Measurements from ENCODE around the gene ADCYAP1.

The ADCYAP1 gene

GRCh38 chr18:910247-910646 lies 5.6 kb downstream of the ADCYAP1 start:
- DNase-seq (ENCODE audit: low spot score), result no peak

GRCh38 chr18:911025-911424 lies 6.4 kb downstream of the ADCYAP1 start:
- no peak for DNase-seq (ENCODE audit: low spot score)

- no peak for DNase-seq (ENCODE audit: low spot score)
These were observed 6.8 kb downstream of the ADCYAP1 start for GRCh38 chr18:911486-911885.

GRCh38 chr18:916562-916961 lies 11.9 kb downstream of the ADCYAP1 start:
- no peak for DNase-seq (ENCODE audit: low spot score)

- no peak for DNase-seq (ENCODE audit: low spot score)
These were observed 14.4 kb downstream of the ADCYAP1 start for GRCh38 chr18:919078-919477.

GRCh38 chr18:923144-923866 lies 18.6 kb downstream of the ADCYAP1 start:
- no peak for DNase-seq (ENCODE audit: low spot score)

GRCh38 chr18:924987-925386 lies 20.3 kb downstream of the ADCYAP1 start:
- DNase-seq (ENCODE audit: low spot score), result no peak

GRCh38 chr18:926946-927345 lies 22.3 kb downstream of the ADCYAP1 start:
- DNase-seq (ENCODE audit: low spot score), result no peak

GRCh38 chr18:933082-933481 lies 28.4 kb downstream of the ADCYAP1 start:
- no peak for DNase-seq (ENCODE audit: low spot score)

GRCh38 chr18:934518-935133 lies 30.0 kb downstream of the ADCYAP1 start:
- no peak for DNase-seq (ENCODE audit: low spot score)

GRCh38 chr18:936941-937340 lies 32.3 kb downstream of the ADCYAP1 start:
- no peak for DNase-seq (ENCODE audit: low spot score)

- DNase-seq (ENCODE audit: low spot score), result no peak
These were observed 34.5 kb downstream of the ADCYAP1 start for GRCh38 chr18:939166-939565.

GRCh38 chr18:939958-940357 lies 35.3 kb downstream of the ADCYAP1 start:
- no peak for DNase-seq (ENCODE audit: low spot score)

GRCh38 chr18:941331-941730 lies 36.7 kb downstream of the ADCYAP1 start:
- DNase-seq (ENCODE audit: low spot score), result no peak

GRCh38 chr18:944440-944839 lies 39.8 kb downstream of the ADCYAP1 start:
- DNase-seq (ENCODE audit: low spot score), result no peak

GRCh38 chr18:949724-950631 lies 45.3 kb downstream of the ADCYAP1 start:
- DNase-seq (ENCODE audit: low spot score), result no peak

GRCh38 chr18:950882-951495 lies 46.3 kb downstream of the ADCYAP1 start:
- DNase-seq (ENCODE audit: low spot score), result no peak

GRCh38 chr18:955384-956066 lies 50.9 kb downstream of the ADCYAP1 start:
- DNase-seq (ENCODE audit: low spot score), result no peak

- no peak for DNase-seq (ENCODE audit: low spot score)
These were observed 53.2 kb downstream of the ADCYAP1 start for GRCh38 chr18:957829-958228.

GRCh38 chr18:959854-960253 lies 55.2 kb downstream of the ADCYAP1 start:
- DNase-seq (ENCODE audit: low spot score), result no peak
